B cell (primary cell): ENCODE measurements around the gene PGGHG. TPM values are rescaled to one million over a fixed set of nuclear protein-coding genes. Genes with fewer than 3 reads are reported as not detected.

Experiments used
- ATAC-seq: fragments of 200-7000 bp; cut with Tn5 transposase; one replicate; pipeline ENCODE4 v1.10.0; 2021; ENCODE audit warnings: low read depth, mild to moderate bottlenecking, moderate number of reproducible peaks, moderate library complexity
- CTCF ChIA-PET: fragments of 350-600 bp; sonication (Branson Sonifier 250); formaldehyde crosslinking; loops from one replicate; lab custom pipeline; 2021; ENCODE audit warnings: antibody characterized with exemption, inconsistent platforms; lab: Charles Lee
- POLR2A ChIA-PET: fragments of 350-600 bp; sonication (Branson Sonifier 250); formaldehyde crosslinking; loops from one replicate; lab custom pipeline; 2021; ENCODE audit warnings: antibody characterized with exemption; lab: Charles Lee
- DNase-seq: peaks from one replicate; pipeline ENCODE4 v3.0.0; 2013
- H2AFZ ChIP-seq: 2 replicates; pipeline ENCODE4 v1.6.1; 2012; ENCODE audit warnings: mild to moderate bottlenecking, low read depth, low read length; ENCODE audit not compliant: insufficient read depth, poor library complexity, severe bottlenecking
- H3K27ac ChIP-seq, 2 donors: 1 replicate in 1 of 2; 2 replicates in 1 of 2; pipeline ENCODE4 v1.5.1; 2012 to 2013; ENCODE audit warnings: low read length in 2 of 2, mild to moderate bottlenecking in 2 of 2, moderate library complexity in 1 of 2
- H3K27me3 ChIP-seq, 4 experiments: fragments of 200-600 bp in 1 of 4; sonication (generic) in 1 of 4; replicated peaks in 1 of 4; 1 replicate in 2 of 4; 2 replicates in 2 of 4; pipeline versions ENCODE4 v1.6.1 to v1.7.0; 2013 to 2016; ENCODE audit warnings: low read length in 3 of 4, mild to moderate bottlenecking in 2 of 4, mixed read lengths in 1 of 4, moderate library complexity in 1 of 4; ENCODE audit not compliant: insufficient read depth in 4 of 4, control insufficient read depth in 3 of 4; ENCODE audit errors: control extremely low read depth in 1 of 4
- H3K36me3 ChIP-seq, 2 experiments: replicated peaks in 1 of 2; 1 replicate in 1 of 2; 2 replicates in 1 of 2; pipeline versions ENCODE4 v1.6.1 to v1.7.1; 2013; ENCODE audit warnings: low read length in 1 of 2; ENCODE audit not compliant: insufficient read depth in 2 of 2, control insufficient read depth in 1 of 2; ENCODE audit errors: control extremely low read depth in 1 of 2, extremely low read depth in 1 of 2
- H3K4me1 ChIP-seq, 2 donors: fragments of 200-600 bp in 1 of 2; sonication (generic) in 1 of 2; 1 replicate in 1 of 2; 2 replicates in 1 of 2; pipeline versions ENCODE4 v1.5.1 to v1.6.1; 2013 to 2017; ENCODE audit warnings: low read length in 2 of 2; ENCODE audit not compliant: control insufficient read depth in 2 of 2, insufficient read depth in 2 of 2
- H3K4me2 ChIP-seq: replicated peaks from 2 replicates; pipeline ENCODE3; 2012; ENCODE audit warnings: mild to moderate bottlenecking, low read depth, low read length; ENCODE audit not compliant: poor library complexity, severe bottlenecking
- H3K4me3 ChIP-seq, 5 experiments: fragments of 200-600 bp in 1 of 5; sonication (generic) in 1 of 5; 1 replicate in 3 of 5; 2 replicates in 2 of 5; pipeline versions ENCODE4 v1.5.1 to v1.7.0; 2011 to 2016; ENCODE audit warnings: low read length in 4 of 5, mild to moderate bottlenecking in 4 of 5, low read depth in 2 of 5, control low read depth in 1 of 5, moderate library complexity in 1 of 5; ENCODE audit not compliant: insufficient read depth in 1 of 5; ENCODE audit errors: control extremely low read depth in 1 of 5, extremely low read depth in 1 of 5
- H3K79me2 ChIP-seq: fragments of 200-600 bp; sonication (generic); one replicate; pipeline ENCODE4 v1.6.0; 2016; ENCODE audit warnings: low read length; ENCODE audit not compliant: control insufficient read depth, insufficient read depth
- H3K9ac ChIP-seq: fragments of 200-600 bp; sonication (generic); 2 replicates; pipeline ENCODE4 v1.6.1; 2017; ENCODE audit warnings: mild to moderate bottlenecking, low read length, moderate library complexity
- H3K9me3 ChIP-seq, 3 donors: one replicate each; pipeline versions ENCODE4 v1.6.1 to v1.7.1; 2013; ENCODE audit warnings: low read length in 2 of 3; ENCODE audit not compliant: control insufficient read depth in 2 of 3, insufficient read depth in 1 of 3; ENCODE audit errors: control extremely low read depth in 1 of 3
- H4K20me1 ChIP-seq: 2 replicates; pipeline ENCODE4 v1.6.0; 2012; ENCODE audit warnings: mild to moderate bottlenecking, low read length; ENCODE audit not compliant: insufficient read depth, control insufficient read depth, poor library complexity, severe bottlenecking
- H3K27ac Mint-ChIP-seq: one replicate; pipeline ENCODE4 v1.8.0; 2021; ENCODE audit warnings: mixed read lengths
- H3K27me3 Mint-ChIP-seq: one replicate; pipeline ENCODE4 v1.8.0; 2021; ENCODE audit warnings: mixed read lengths
- H3K4me1 Mint-ChIP-seq: one replicate; pipeline ENCODE4 v1.8.0; 2021; ENCODE audit warnings: mixed read lengths
- H3K4me3 Mint-ChIP-seq: one replicate; pipeline ENCODE4 v1.8.0; 2021; ENCODE audit warnings: mixed read lengths
- H3K9me3 Mint-ChIP-seq: one replicate; pipeline ENCODE4 v1.8.0; 2022; ENCODE audit warnings: mixed read lengths; ENCODE audit not compliant: insufficient read depth
- CTCF ChIP-seq: fragments of 200-600 bp; IDR thresholded peaks from one replicate; pipeline ENCODE4 v1.8.0; 2022; ENCODE audit warnings: antibody characterized with exemption, mild to moderate bottlenecking
- EZH2 ChIP-seq: IDR thresholded peaks from 2 replicates; pipeline ENCODE4 v1.6.1; 2012; ENCODE audit warnings: borderline replicate concordance, low read depth, mild to moderate bottlenecking, moderate library complexity, low read length; ENCODE audit not compliant: insufficient read depth, poor library complexity, severe bottlenecking
- WGBS: methylation state at CpG from one replicate; pipeline ENCODE4 v1.1.5; 2013; ENCODE audit warnings: missing lambda C conversion rate; ENCODE audit not compliant: insufficient coverage; 5-methylcytosine and 5-hydroxymethylcytosine counted together
- intact Hi-C: fragments of 100-400 bp; cut with micrococcal nuclease; formaldehyde crosslinking; loops from one replicate; pipeline ENCODE4 v1.10.0; 2022
- polyA plus RNA-seq: library from polyadenylated mRNA; depleted of rRNA; stranded (reverse); fragments of >200 nt; gene quantifications from 2 replicates; pipeline ENCODE4 v1.2.3, GENCODE V29; 2012
- total RNA-seq, 2 donors: library from RNA; stranded (reverse); fragments of 120-200 nt in 1 of 2; gene quantifications; 1 replicate in 1 of 2; 2 replicates in 1 of 2; pipeline versions ENCODE4 v1.2.3 to v1.2.4, GENCODE V29; 2013 to 2022

The PGGHG gene
- total and polyA plus RNA-seq, 2 donors (not counting 1 experiment from before 2014, with no cell fraction given): 159 to 264 TPM

- Histone ChIP-seq H3K79me2 (no peaks in the 10 kb centered on the region), H3K4me2 (no peak overlapping the region), H3K4me3 (no peak overlapping the region), H3K9ac (no peak overlapping the region), H4K20me1 (no peaks in the 10 kb centered on the region), H3K27me3 (peaks cover 0 to 15% (median 1%) of the 10 kb centered on the region in 4 experiments), H3K9me3 (no peaks in the 10 kb centered on the region), H3K27ac (no peak overlapping the region), H3K36me3 (no peaks in the 10 kb centered on the region), H3K4me1 (peaks cover 4 to 5% of the 10 kb centered on the region in 2 donors), H2AFZ (no peak overlapping the region)
- no peak for TF ChIP-seq EZH2
- TF ChIP-seq CTCF: no peak
- Mint-ChIP-seq H3K27ac (peak overlapping the region; percentile 50), H3K4me3 (no peak overlapping the region), H3K27me3 (peaks cover 7% of the 10 kb centered on the region), H3K9me3 (no peaks in the 10 kb centered on the region), H3K4me1 (peaks cover 12% of the 10 kb centered on the region)
- intact Hi-C loops: no loop called here
- POLR2A ChIA-PET: interaction anchor here (1.2 kb wide), 1 partner anchor 9 kb away, joined by 3 read pairs; the partner anchor contains the start of gene PGGHG
- CTCF ChIA-PET: no interaction called here
- no peak for DNase-seq
- WGBS: 76% methylated on average over 21 of the region's 26 CpGs
- ATAC-seq: no peak
Observed at GRCh38 chr11:297586-298405, 8.9 kb downstream of the PGGHG start.
